NCI-H1417 (cell line): ENCODE data around the gene CACNB2.
A peak's percentile ranks its signal among the peaks of the same experiment; 100 is the strongest.

ENCODE experiments used
- DNase-seq, 3 experiments: peaks; one replicate each; lab custom pipeline; 2025; lab: John Stamatoyannopoulos, UW

Gene CACNB2

DNA sequence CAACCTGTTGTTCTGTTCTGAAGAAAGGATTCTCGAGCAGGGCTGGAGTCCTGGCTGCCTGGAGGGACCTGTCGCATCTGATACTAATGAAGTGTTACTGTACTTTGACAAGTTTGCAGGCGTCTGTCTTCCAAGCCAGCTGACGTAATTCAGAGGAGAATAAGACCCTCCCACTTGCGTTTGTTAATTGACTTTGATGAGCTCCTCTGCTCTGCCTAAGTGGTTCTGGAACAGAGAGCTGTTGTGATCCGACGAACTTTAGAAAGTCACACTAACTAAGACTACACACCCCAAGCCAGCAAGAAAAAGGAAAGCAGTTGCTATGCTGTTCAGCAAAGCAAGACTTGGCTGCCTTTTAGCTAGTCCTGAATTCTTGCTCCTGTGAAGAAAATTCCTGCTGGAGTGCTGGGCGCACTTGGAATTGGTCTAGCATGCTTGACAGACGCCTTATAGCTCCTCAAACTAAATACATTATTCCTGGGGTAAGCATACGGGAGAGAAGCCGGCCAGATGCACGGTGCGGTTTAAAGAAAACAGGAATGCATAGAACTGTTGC is 200.3 kb downstream of the CACNB2 start:
- no peak for DNase-seq

DNA sequence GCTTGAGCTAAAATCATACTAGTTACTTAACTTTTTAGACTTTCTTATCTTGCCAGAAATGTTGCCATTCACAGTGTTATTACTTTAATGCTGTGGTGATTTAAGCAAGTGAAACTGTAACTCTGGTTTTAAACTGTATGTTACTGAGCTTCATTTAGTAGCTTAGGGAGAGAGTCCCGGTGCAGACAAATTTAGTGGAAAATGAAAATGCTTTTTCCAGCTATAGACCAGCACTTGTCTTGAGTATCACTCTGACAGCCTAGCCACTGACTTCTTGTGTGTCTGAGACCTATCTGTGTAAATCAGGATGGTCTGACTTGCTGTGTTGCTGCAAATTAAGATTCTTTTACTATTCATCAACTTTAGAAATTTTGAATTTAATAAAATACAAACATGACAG is 200.8 kb downstream of the CACNB2 start:
- DNase-seq: no peak

DNA sequence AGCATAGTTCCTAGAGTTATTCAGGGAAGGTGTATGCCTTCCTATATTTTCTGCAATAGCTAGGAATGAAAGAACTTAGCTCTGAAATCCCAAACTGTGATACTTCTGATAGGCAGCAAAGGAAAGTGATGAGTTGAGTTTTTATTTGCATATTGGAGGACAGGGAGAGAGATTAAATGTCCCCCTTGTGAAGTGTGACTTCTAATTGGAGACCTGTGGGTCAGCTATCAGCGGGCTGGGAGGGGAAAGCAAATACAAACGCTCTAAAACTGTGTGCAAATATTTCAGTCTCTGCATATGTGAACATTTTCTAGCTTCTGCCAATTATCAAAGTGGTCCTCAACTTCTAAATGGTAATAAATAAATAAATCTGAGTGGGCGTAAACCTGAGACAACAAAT is 203.3 kb downstream of the CACNB2 start:
- DNase-seq: no peak

DNA sequence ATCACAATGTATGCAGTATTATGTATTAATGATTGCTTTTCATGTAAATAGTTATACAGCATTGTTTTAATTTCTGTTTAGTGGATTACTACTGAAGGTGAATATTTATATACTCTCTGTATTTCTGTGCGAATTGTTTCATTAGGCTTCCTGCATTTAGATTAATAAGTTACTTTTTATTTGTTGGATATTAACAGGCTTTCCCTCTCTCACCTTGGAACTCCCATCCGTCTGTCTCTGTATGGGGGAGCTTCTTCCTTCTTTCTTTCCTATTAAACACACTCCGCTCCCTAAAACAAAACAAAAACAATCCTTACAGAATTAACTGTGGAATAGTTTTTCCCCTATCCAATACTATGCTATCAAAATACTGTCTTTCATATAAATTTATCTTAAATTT is 205.1 kb downstream of the CACNB2 start:
- DNase-seq: no peak

DNA sequence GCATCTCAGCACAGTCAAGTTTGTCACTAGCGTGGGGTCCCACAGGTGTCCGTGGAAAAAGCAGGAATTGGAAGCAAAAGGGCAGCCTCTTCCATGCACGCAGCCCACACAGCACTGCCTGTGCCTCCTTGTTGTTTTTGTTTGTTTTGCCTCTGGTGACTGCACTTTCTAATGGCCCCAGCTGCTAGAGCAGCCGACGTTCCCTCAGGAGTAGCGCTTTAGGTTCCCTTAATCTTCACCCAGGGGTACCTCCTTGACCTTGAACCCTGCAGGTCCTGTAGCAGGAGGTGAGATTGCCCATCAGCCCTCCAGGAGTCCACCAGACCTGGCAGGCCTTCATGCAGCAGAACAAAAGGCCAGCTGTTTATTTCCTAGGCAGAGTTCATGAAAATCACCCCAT is 210.1 kb downstream of the CACNB2 start:
- DNase-seq: peak in 1 of 3 experiments; percentile 3

DNA sequence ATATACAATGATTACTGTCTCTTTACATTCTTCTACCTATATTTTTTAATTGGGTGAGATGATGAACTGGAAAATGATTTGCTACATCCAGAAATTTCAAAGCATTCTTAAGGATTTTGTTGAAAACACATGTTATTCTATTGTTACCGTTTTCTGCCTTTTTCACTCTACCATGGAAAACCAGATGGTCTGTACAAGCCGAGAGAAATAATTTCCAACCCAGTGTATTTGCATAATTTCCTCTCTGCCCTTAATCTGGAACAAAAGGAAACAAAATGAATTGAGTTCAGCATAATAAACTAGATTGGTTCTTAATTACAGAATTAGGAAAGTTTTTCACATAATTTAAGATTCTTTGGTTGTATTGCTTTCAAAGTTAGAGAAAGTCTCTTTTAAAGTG is 211.2 kb downstream of the CACNB2 start:
- no peak for DNase-seq

DNA sequence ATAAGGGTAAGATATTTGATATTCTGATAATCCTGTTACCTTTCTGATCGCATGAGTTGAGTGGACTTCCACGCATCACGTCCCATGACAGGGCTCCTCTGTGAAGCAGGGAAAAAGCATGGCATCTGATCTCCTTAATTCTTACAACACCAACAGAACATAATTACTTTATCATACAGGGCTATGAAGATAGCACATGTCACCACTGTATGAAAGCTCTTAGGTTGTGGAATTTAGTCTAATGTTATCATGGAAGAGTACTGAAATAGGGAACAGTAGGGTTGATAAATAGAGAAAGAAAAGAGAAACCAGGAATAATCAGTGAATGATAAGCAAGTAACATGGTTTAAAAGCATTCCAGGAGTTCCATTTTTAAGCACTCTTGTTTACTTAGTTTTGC is 212.0 kb downstream of the CACNB2 start:
- no peak for DNase-seq

DNA sequence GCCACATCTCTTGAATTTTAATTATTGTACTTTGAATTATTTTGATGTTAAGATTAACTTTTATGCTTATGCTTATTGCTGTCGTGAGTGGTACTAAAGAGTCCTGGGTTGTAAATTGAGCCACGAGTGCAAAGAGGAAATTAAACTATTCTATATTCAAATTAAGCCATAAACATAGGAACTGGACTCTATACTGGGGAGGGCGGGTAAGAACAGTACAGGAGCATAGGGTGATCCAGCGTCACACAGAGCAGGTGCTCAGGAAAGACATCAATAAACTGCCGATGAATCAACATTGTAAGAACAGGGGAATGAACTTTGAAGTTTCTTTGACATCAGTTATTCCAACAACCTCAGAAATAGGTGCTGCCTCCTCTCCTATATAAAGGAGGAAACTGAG is 219.6 kb downstream of the CACNB2 start:
- no peak for DNase-seq

DNA sequence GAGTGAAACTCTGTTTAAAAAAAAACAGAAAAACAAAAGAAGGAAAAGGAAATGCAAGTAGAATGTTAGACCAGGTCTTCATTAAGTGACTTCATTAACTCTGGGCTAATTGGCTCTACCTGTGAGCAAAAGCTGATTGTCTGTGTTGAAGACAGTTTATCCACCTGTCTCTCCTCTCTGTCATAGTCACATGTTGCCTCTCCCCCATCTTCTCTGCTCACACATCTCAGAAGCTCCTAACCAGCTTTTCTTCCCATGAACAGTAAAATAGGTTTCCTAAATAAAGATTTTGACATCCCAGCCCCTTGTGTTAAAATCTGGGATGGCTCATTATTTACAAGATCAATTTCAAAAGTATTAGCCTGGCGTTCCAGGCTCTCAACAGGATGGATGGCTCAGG is 222.7 kb downstream of the CACNB2 start:
- no peak for DNase-seq

DNA sequence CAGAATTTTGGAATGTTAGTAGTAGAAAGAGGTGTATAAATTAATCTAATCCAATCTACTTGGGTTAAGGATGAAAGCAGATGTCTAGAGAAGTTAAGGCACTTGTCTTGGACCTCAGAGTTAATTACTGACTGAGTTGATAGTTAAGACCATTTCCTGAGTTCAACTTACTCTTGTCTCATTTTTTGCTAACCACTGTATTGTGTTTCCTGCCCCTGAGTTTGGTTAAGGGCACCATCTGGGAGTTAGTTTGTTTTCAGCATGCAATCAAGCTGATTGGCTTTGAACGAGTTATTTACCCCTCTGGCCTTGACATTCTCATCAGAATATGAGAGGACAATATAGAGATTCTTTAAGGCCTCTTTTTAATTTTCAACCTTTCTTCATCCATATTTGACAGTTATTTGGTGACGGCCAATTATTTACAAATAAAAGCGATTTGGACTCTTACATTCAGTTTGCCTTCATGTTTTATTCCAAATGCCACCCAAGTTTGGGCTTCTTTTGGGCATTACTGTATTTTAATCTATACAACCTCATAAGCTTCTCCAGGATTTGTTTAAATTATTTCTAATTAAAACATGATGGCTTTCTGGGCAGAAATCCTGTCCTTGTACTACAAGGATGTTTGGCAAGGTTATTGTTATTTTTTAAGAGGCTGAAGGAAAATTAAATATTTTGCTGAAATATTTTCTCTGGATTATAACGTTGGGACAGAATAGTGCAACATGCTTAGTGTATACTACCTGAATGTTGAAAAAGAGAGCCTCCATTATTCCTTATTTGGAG is 225.0 kb downstream of the CACNB2 start:
- DNase-seq: no peak

DNA sequence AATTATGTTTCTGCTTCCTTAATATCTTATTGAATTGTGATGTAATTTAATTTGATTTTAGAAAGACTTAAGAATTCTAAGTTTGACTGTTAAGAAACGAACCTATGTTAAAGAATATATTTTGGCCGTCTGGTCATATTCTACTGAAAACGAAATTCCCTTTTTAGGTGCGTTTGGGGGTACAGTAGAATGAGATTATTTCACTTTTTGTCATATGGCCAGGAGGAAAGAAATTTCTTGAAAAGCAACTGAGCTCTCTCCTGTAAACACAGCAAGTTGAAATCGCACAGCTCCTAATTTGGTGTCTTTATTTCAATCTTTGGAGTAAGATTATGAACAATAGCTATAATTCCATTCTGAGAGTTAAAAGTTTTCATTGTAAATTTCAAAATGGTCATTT is 227.6 kb downstream of the CACNB2 start:
- no peak for DNase-seq

DNA sequence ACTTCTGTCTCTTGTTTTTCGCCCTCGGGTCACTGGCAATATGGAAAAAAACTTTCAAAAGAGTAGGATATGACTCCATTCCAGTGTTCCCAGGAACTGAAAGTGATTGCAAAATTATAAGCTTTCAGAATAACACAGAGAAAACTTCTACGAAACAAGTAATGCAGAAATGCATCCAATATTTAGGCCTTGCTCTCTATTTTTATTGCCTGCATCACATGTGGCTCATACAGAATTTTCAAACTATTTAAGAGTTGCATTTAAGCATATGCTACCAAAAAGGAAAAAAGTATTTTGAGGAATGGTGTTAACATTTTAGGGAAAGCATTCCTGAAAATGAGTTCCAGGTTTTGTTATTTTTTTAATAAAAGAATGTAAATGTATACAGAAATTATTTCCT is 228.0 kb downstream of the CACNB2 start:
- DNase-seq: no peak

DNA sequence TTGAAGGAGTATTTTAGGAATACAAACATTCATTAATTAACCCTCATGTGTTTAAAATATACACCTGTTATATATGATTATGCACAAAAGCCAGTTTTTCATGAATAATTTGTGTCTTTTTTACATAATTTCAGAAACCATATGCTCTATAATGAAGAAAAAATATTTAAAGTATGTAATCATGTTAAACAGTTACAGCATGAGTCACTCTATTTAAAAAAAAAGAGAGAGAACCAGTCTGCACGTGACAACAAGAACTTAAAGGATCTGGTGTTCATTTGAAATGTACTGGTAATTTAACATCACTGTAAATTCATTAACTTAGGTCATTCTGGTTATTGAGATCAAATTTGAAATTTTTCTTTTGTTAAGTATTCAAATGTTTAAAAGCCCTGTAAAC is 228.5 kb downstream of the CACNB2 start:
- no peak for DNase-seq

DNA sequence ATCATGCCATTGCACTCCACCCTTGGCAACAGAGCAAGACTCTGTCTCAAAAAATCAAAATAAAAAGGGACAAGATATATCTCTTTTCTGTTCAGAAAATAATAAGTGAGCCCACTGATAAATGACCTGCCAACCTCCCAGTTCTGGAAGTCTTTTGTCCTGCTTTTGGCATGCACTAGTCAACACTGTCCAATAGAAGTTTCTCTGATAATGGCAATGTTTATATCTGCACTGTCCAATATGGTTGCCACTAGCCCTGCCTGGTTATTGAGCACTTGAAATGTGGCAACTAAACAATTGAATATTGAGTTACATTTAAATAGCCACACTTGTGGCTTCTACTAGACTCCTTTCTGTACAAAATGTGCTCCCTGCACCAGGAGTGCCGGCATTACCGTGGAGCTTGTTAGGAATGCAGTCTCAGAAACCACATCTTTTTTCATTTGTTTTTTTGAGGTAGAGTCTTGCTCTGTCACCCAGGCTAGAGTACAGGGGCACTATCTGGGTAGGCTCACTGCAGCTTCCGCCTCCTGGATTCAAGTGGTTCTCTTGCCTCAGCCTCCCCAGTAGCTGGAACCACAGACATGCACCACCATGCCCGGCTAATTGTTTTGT is 229.7 kb downstream of the CACNB2 start:
- DNase-seq: no peak

DNA sequence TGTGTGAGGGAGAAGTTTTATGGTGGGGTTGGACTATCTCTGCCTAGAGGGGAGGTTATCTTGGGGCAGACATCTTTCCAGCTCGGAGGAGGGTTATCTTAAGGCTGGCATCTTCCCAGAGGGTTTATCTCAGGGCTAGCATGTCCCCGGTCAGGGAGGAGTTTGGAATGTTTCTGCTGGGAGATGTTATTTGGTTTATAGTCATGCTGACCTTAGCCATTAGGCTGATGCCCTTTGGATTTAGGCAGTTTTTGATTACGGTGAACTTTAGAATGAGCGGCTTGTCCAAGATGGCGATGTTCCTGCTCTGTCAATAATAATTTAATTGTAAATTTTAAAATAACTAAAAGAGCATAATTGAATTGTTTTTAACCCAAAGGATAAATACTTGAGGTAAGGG is 236.4 kb downstream of the CACNB2 start:
- no peak for DNase-seq

DNA sequence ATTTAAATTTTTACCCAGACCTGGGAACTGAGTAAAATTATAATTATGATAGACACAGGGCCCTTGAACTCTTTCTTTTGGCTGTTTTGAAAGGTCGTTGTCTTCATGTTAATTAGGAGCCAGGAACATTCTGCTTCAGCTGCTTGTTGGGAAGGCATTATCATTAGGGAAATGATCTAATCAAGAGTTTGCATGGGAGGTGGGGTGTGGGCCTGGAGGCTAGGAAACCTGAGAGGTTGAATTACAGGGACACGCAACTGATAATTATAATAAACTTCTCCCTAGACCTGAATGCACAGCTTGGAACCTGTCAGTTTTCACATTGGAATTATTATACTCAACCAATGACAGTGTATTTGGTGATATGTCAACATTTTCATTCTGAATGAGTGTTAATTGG is 237.7 kb downstream of the CACNB2 start:
- DNase-seq: peak in 1 of 3 experiments; percentile 32

DNA sequence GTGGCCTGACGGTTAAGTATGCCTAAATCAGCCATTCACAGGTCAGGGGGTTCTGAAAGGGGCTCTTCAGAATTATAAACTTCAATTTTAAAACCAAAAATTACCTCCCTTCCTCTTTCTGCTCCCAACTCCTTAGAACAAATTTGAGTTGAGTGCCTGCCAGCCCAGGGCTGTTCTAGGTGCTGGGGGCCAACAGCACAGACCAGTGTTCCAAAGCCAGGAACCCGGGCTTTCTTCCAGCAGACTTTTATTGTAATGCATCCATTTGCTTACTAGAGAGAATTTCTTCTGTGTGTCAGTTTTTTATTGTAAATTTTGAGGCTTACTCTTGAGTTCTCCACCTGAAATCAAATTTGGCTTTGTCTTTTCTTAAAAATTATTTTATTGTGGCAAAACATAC is 238.5 kb downstream of the CACNB2 start:
- no peak for DNase-seq

DNA sequence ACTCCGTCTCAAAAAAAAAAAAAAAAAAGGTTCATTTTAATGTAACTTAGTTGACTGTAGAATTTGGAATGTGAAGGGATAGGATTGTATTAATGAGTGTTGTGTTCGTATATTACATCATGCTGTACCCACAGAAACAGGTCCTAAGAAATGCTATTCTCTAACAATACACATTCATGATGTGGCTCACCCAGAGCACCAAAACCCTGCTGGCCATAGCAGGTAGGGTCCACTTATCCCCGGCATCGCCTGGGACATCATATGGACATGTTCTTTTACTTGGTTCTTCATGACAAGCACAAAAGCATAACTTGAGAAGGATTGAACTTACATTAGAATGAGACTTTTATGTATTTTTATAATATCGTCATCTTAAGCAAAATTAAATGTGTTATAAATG is 241.5 kb downstream of the CACNB2 start:
- DNase-seq: no peak

DNA sequence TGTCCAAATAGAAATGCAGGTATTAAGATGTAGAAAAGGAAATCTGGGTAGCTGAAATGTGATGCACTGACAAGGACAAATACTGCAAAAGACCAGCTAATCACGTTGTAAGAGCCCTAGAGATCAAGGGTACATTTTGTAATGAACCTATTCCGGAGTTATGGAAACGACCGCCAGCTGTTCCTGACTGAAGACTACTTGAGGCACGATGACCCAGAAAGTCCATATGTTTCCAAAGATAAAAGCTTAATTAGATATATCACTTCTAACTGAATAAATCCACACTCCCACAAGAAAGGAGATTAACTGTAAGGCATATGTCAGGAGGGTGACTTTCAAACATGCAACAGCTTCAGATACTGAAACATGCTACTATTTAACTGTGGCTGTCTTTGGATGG is 257.7 kb downstream of the CACNB2 start:
- DNase-seq: peak in 1 of 3 experiments; percentile 0

DNA sequence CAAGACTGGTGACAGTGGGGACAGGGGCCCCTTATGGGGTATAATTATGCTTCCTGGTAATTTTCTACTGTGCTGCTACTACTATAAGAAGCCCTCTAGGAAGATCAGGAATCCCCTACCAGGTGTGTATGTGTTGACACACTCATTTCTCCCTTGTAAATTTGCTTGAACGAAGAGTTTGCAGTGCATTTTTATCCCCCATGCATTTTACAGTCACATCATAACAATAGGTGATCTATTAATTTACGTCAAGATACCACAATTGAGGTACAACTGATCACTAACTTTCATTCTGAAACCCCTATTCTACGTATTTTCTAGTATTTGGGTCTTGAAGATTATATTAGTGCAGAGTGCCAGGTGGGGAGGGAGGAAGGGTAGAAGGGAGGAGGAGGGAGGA is 258.9 kb downstream of the CACNB2 start:
- DNase-seq: no peak

DNA sequence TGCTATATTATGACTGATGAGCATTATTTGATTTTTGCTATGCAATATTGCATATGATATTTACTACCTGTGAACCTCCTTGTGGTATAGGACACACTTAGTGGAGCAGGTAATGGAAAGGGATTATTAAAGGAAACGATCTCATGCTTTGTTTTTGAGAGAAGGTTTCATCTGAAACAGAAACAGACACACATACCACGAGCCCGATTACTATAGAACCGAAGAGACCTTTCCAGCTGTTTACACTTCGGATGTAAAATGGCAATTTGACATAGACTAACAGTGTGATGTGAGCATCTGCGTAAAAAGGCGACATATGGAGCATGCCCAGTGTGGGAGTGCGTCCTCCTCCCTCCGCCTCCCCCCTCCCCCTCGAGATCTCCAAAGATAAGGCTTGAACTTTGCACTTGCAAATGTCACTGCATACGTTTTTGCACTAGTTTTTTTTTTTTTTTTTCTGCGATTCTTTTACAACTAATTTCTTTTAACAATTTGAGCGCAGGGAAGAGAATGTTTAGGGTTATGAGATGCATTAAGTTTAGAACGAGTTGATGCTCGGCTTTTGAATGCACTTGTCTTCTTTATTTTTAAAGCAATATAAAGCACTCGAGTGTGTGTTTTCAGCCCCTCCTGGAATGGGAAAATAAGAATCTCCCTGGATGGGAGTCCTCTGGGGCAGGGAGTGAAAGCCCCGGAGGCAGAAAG is 260.1 kb downstream of the CACNB2 start:
- peak in 2 of 3 experiments; percentile 12 to 36 for DNase-seq

DNA sequence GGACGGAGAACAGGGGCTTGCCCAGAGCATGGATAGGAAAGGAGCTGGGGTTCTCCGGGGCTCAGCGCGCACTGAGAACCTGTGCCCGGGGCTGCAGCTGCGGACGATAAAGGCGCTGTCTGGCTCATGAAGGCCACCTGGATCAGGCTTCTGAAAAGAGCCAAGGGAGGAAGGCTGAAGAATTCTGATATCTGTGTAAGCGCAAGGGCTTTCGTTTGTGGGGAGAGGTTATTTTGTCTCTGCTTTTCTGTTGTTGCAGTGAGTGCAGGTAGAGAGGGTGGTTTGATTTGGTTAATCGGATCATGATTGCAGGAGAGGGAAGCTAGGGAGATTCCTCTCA is 260.7 kb downstream of the CACNB2 start:
- DNase-seq: peak in 2 of 3 experiments; percentile 2 to 25
